GM18511 (cell line): ENCODE data around the gene DSN1.

ENCODE experiments used
- ATAC-seq: cut with Tn5 transposase; IDR thresholded peaks from one replicate; pipeline ENCODE4 v1.9.1; 2021; ENCODE audit warnings: mild to moderate bottlenecking, moderate library complexity; ENCODE audit not compliant: unreplicated experiment

DSN1 gene

DNA sequence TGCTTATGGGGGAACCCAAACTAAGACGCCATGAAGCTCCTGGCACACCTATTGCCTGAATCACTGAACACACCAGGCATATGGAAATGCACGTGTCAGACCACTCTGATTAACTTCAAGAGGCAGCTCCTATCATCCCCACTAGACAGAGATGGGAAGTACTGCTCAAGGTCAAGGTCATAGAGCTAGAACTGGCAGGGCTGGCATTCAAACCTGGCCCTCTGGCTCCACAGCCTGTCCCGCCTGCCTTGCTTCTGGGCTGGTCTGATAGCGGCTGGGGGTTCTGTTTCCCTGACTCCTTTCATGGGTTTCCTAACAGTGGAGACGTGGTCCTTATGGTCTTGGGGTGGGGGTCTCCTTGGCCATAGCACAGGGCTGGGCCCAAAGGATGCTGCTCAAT is 22.6 kb upstream of the DSN1 start:
- no peak for ATAC-seq

DNA sequence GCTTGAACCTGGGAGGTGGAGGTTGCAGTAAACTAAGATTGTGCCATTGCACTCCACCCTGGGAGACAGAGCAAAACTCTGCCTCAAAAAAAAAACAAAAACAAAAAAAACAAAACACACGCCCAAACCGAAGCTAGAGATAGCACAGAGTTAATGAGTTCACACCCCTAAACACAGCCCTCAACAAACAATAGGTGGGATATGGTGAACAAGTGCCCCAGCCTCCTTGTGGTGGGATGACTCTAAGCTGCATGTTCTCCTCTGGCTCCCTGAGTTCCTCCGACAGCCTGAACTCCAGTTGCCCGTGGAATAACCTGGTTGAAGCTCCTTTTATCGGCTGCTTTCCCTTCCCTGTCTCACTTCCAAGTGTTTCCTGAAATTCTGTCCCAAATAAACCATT is 22.1 kb upstream of the DSN1 start:
- ATAC-seq: no peak

DNA sequence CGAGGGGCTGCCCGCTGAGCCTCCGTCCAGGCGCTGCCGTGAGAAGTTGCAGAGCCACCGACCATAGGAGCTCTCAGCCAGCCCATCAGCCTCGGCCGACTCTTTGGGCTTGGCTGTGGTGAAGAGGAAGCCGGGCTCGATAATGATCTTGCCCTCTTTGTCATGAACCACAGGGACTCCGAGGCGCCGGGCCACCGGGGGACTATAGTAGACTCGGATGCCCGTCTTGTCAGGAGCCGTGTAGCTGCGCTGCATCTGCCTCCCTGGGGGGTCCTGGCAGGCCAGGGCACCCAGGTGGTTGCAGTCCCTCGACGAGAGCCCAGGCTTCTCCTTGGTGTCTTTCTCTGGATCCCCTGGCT is 20.5 kb upstream of the DSN1 start:
- no peak for ATAC-seq

DNA sequence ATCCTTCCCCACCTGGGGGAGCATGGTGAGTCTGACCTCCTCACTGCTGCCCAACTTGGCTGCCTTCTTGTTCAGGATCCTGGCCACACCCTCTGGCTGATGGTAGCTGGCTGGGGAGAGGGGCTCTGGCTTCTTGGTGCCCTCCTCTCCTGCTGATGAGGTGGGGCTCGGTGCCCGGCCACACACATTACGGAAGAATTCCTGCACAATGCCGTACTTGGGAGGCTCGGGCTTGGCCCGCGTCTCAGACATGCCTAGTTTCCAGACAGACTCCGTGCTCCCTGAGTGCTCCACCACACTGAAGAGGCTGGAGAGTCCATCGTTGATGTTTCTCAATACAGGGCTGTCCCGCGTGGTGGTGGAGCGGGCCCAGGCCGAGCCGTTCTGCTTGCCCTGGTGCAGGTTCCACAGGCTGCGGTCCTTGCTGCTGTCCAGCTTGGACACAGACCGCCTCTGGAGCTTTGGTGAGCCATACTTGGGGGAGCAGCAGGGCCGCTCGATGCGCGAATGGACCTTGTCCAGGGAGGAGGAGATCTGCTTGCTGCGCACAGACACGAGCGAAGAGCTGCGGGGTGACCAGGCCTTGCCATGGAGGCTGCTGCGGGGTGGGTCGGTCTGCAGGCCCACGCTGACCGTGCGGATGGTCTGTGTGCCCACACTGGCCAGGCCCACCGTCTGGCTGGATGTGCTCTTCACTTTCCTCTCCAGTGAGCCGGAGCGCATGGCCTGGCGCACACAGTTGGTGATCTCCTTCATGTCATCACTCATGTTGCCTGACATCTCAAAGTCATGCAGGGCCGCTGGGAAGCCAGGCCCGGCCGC is 19.9 kb upstream of the DSN1 start:
- ATAC-seq: no peak

DNA sequence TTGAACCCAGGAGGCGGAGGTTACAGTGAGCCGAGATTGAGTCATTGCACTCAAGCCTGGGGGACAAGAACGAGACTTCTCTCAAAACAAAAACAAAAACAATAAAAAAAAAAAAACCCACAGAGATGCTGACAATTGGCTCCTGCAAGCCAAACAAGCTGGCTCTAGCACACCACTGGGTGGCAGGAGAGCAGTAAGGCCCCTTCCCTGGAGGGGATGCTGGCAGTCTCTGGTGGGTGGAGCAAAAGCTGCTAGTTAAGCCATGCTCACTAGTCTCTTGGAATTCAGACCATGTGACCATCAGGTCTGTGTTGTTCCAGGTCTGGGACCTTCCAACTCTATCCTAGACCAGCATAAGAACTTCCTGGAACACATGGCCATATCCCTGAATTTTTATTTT is 18.9 kb upstream of the DSN1 start:
- ATAC-seq: no peak

DNA sequence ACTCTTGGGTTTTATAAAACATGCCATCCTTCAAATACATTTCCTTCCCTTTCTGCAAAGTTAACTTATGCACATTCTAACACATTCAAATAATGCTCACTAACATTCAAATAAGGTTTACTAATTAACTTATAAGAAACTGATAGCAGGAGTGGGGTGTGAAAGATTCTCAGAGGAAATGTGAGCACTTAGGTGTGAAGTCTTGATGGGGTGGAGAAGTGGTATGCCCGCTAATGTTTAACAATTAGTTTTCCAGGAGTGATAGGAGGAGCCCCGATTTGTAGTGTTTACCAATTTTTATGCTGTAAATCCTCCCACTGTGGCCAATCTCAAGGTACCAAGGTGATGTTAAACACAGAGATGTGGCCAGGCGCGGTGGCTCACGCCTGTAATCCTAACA is 18.3 kb upstream of the DSN1 start:
- no peak for ATAC-seq

DNA sequence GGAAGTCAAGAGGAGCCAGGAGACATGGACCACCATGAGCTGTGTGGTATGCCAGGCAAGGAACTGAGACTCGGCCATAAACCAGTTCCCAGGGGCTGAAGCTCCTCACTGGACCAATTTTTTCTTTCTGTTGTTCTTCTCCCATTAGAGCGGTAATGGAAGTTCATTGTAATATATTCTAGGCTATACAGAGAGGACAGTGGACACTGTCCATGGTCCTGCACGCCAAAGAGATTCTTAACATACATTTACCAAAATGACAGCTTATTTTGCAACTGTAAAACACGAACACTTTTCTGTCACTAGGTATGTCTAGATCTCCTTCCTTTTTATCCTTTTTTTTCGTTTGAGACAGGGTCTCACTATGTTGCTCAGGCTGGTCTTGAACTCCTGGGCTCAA is 13.1 kb upstream of the DSN1 start:
- ATAC-seq: no peak

DNA sequence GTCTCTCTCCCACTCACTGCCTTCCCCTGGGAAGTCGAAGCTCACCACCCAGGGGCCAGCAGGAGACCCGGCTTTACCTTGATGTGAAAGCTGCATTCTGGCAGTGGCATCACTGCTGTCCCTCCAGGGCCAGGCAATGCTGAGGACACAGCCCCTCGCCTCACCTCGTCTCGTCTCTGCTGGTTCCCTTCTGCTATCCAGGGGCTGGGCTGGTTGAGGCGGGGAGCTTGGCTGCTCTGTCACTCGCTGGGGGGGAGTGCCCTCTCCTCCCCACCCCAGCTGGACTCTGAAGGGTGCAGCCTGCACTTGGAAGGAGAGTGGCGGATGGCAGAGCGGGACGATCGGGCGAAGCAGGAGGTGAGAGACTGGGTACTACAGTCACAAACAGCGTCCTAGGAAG is 12.7 kb upstream of the DSN1 start:
- no peak for ATAC-seq

DNA sequence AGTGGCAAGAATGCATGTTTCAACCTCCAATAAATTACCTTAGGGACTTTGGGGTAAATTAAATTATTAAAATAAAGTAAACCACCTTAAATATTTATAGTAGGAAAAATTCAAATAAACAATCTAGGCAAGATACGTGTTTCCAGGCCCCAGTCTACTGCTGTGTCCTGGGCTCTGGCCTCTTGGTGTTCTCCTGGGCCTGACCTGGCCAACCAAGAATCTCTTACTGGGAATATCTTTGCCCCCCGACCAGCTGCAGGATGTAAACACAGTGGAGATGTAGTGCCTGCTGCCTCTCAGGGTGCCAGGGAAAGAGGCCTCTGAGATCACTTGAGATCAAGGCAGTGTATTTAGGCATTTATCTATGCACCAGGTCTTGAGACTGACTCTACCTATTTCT is 11.7 kb upstream of the DSN1 start:
- no peak for ATAC-seq

DNA sequence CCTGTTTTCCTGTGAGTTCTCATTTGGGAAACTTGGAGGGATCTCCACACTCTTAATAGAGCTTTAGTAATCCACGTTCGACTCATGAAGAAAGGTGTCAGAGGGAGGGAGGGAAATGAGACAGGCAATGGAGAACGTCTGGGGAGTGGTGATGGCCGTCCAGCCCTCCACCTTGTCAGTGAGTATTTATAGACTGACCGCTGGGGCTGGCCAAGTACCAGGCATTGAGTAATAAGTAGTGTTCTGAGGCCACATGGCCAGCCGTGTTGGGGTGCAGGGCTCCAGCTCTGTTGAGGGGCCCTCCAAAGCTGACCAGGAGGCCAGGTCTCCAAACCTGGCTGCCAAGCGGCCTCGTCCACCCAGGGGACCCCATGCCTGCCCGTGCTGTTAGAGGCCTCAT is 11.3 kb upstream of the DSN1 start:
- ATAC-seq: no peak

DNA sequence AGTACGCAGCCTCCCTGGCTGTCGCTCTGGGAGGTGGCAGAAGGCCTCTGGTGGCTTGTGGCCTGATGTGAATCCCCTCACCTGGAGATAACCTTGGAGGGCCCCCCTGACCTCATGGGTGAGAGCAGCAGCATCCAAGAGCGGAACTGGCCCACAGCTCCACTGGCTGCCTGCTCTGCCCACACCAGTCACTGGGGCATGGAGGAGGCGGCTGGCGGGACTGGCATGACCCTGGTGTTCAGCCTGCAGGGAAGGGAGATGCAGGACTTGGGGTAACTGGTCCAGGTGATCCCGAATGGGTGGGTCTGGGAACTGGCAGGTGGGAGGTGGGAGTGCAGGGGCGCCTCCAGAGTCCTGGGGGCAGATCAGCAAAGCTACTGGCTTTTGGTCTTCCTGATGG is 10.6 kb upstream of the DSN1 start:
- no peak for ATAC-seq

DNA sequence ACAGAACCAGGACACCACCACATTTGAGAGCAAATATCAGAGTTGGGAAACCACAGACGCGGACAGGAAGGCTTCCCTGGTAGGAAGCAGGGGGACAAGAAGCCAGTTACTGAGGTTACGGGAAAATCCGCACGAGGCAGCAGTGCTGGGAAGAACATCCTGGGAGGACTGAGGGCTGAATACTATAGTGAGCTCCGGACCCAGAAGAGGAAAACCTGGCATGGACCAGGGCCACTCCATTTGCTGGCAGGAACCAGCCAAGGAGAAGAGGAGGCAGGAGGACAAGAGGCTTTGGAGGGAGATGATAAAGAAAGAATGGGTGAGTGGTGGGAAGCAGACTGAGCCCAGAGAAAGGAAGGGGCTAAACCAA is 6.1 kb upstream of the DSN1 start:
- no peak for ATAC-seq

DNA sequence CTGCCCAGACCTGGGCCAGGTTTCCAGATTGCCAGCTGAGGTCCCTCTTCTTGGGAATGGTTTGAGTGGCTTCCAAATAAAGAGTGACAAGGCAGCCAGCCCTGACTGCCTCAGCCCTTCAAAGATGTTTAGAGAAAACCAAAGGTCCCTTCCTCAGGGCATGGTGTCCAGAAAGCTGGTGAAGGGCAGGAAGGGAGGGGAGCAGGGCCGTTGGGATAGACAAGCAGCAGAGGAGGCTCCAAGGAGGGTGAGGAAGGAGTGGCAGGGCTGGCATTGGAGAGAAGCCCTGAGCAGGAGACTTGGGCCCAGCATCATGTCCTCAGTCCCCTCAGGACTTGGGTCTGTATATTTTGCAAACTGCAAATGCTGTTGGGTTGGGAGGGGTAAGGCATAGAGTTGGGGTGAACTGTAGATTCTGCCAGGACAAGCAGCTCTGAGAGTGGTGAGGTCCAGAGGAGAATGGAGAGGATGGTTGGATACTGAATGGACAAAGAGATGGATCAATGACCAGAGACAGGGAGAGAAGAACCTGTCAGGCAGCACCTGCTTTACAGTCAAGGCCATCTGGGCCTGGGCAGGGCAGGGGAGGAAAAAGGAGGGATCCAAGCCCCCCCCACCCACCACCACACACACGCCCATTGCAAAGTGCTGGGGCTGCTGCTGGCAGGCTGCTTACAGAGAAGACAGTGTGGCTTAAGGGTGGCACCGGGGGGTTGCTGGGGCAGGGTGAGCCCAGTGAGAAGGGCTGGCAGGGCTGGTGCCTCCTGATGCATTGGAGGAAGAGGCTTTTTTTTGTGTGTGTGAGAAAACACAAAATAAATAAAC is 5.5 kb upstream of the DSN1 start:
- ATAC-seq: no peak

DNA sequence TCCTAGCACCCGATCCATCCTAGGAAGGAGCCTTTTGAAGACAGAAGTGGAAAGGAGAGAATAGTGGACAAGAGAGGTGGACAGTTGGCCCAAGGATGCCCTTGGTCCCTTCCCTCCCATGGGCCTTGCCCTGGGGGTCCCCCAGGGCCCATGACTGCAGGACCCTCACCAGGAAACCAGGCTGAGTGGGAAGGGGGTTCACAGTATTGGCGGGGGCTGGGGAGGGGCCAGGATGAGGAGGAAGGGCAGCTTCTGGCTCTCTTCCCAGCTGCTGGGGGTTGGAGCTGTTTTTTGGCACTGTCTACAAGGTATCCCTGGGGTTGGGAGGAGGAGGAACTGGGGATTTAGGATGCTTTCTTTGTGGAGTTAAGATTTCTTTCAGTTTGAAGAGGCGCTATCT is 4.0 kb upstream of the DSN1 start:
- ATAC-seq: no peak

DNA sequence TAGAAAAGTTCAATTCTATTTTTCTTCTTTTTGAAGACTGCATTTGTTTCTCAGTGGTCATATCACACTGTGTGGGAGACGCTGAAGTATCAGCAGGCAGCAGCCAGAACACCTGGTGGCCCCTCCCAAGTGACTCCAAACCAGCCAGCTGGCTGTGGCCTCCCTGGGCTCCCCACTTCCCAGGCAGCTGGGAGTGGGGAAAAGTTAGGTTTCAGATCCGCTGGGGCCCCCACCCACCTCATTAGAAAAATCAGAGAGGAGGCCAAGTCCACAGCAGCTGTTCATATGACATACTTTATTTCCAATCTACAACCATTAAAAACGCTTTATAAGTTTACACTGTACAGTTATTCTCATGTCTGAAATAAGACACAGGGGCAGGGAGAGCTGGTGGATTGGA is 3.6 kb upstream of the DSN1 start:
- ATAC-seq: no peak

DNA sequence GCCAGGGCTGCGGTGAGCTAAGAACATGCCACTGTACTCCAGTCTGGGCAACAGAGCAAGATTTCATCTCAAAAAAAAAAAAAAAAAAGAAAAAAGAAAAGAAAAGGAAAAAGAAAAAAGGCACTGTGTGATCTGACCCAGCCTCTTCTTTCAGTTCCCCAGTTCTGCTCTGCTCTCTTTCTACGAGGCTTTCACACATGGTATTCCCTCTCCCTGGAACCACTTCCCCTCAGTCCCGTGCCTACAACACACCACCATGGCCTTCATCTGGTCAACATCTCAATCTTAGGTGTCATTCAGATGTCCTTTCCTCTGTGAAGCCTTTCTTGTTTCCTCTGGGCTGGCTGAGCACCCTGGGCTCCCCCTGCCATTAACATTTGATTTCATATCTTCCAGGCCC is 2.3 kb upstream of the DSN1 start:
- no peak for ATAC-seq

DNA sequence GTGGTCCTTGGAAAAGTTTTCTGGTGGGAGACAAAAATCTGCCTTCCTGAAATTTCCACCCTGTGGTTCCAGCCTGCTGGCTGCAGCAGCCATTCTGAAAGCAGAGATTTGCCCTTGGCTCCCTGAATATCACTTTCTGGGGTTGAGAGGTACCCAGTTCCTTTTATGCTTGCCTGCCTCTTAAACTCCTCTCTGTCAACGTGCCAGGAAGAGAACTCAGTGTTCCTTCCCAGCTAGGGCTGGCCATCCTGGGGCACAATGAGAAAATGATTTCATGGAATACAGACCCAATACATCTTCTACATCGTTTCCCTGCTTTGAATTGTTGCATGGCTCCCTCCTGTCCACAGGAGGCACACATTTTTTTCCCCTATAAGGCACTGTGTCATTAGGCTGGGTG is 1.6 kb upstream of the DSN1 start:
- ATAC-seq: no peak

DNA sequence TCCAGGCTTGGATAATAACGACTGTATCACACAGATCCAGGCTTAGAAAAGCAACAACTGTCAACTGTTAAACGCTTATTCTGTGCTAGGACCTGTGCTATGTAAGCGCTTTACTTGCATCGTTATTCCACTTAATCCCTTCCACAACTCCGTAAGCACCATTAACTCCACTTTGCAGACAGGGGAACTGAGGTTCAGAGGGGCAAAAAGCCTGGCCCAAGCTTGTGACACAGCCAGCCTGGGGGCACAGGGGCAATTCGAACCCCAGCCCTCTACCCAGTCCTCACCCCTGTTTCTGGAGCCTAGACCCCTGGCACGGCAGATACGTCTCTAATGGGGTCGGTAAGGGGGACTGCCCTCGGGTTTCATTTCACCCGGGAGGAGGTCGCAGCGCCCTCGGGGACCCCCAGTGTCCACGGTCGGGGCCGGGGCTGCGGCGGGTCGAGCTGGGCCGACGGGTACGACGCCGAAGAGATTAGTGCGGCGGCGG is 411 bp downstream of the DSN1 start:
- peak; percentile 14 for ATAC-seq

DNA sequence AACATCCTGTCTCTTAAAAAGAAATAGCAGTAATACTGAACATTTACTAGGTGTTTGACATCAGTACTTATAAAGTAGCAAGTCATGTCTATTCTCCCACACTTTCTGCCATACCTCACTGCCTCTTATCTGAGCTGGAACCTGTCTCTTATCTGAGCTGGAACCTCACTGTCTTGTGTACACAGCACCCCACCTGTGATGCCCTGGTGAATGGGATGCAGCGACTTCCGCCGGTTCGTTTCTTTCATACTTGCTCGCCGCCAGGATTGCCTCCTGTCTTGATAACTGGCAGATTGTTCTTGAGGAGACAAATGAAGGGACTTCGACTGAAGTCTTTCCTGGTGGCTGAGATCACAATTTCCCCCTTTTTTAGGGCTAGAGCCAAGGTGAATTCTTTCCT is 2.9 kb downstream of the DSN1 start:
- no peak for ATAC-seq

DNA sequence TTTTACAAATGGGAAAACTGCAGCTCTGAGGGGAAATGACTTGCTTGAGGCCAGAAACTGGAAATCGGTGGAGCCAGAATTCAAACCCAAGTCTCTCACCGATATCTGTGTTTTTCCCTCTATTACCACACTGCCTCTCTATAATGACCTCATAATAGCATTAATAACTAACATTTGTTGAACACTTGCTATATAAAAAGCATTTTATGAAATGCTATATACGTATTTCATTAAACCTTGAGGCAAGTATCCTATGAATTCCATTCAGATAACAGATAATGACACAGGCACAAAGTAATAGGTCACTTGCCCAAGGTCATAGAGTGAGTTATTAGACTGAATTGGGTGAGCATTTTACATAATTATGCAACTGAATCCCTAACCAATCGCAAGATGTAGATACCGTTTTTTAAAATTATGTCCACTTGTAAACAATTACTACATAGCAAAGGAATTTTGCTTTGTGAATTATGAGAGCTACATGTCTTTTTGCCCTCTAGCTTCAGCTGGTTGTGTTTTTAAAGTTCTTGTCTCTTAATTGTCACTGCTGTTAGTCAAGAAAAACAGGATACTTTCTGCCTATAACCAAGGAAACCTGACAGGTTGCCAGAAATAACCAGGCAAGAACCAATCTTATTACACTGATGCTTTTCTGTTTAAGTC is 4.7 kb downstream of the DSN1 start:
- ATAC-seq: no peak

DNA sequence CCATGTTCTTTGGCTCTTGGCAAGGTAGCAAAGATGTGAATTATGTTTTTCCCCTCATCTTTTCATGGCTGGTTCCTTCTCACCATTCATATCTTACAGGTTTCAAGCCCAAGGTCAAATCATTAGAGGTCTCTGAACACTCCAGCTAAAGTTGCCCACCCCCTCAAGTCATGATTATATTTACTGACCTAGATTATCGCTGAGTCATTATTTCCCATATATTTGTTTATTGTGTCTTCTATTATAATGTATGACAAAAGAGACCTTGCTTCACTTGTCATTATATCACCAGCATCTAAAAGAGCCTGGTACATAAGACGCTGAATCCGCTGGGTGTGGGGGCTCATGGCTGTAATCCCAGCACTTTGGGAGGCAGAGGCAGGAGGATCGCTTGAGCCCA is 12.4 kb downstream of the DSN1 start:
- ATAC-seq: no peak

DNA sequence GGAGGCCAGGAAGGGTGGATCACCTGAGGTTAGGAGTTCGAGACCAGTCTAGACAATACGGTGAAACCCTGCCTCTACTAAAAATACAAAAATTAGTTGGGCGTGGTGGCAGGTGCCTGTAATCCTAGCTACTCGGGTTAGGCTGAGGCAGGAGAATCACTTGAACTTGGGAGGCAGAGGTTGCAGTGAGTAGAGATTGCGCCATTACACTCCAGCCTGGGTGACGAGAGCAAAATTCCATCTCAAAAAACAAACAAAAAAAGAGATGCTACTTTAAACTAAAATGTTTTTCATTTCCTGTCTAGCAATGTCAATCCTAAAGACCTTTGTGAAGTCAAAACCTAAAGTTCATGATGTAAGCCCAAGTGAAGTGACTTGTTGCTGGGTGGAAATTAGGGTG is 12.9 kb downstream of the DSN1 start:
- no peak for ATAC-seq
